Measurements from ENCODE around the gene IL4R. TPM values are rescaled to one million over a fixed set of nuclear protein-coding genes. Genes with fewer than 3 reads are reported as not detected.

Gene IL4R
- total and polyA plus RNA-seq, 4 donors: 15.5 to 61.9 (median 29.9) TPM

DNA sequence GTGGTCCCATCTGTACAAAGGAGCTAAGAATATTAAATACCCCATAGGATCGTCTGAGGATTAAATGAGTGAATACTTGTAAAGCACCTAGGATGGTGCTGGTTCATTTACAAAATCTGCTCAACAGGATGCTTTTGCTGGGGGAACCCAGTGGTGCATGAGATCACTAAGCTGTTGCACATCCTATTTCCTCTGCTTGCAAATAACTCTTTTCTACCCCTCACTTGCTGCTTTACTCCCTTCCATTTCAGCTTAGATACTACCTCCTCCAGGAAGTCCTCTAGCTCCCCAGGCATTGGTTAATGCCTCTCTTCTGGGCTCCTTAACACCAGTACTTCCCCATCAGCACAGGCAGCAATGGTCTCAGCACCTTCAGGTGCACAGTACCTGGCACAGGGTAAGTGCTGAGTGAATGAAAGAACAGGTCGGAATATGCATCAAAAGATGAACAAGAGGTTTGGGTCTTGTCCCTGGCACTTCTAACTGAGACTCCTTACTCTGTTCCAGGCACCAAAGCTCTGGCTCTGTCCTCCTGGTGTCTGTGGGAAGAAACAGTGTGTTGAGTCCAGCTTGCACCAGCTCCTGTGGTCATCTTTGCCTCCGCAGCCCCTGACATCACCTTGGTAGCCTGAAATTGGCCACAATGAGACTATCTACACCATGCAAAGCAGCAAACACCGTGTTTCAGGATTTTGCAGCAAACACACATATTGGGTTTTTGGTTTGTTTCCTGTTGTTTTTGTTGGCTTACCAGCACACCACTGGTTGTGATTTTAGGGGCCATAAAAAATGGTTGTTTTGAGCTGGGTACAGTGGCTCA, 64.1 kb downstream of the IL4R start:
- WGBS: 68% methylated on average over 4 of the region's 4 CpGs
- no peaks in the 10 kb centered on the region for H3K4me1 ChIP-seq (ENCODE audit: control insufficient read depth in 4 of 4, insufficient read depth in 4 of 4, low read length in 3 of 4)
- H3K9me3 ChIP-seq (ENCODE audit: control insufficient read depth in 4 of 4, low read length in 3 of 4): no peaks in the 10 kb centered on the region
- no peak for TF ChIP-seq RAD21 (IDR thresholded peaks at IDR 0.05)
- no peak overlapping the region for H3K9ac ChIP-seq (ENCODE audit: low read depth in 1 of 2, low read length in 2 of 2)
- H3K27me3 ChIP-seq (ENCODE audit: control insufficient read depth in 4 of 4, insufficient read depth in 4 of 4, low read length in 3 of 4): no peaks in the 10 kb centered on the region
- H3K27ac ChIP-seq (ENCODE audit: low read depth in 1 of 2, low read length in 2 of 2): no peak overlapping the region
- H3K36me3 ChIP-seq (ENCODE audit: control insufficient read depth in 4 of 4, insufficient read depth in 3 of 4, low read depth in 1 of 4, low read length in 3 of 4): no peaks in the 10 kb centered on the region
- H3K4me3 ChIP-seq (ENCODE audit: low read depth in 1 of 3, low read length in 3 of 3): no peak overlapping the region
- DNase-seq (ENCODE audit: low spot score): no peak

DNA sequence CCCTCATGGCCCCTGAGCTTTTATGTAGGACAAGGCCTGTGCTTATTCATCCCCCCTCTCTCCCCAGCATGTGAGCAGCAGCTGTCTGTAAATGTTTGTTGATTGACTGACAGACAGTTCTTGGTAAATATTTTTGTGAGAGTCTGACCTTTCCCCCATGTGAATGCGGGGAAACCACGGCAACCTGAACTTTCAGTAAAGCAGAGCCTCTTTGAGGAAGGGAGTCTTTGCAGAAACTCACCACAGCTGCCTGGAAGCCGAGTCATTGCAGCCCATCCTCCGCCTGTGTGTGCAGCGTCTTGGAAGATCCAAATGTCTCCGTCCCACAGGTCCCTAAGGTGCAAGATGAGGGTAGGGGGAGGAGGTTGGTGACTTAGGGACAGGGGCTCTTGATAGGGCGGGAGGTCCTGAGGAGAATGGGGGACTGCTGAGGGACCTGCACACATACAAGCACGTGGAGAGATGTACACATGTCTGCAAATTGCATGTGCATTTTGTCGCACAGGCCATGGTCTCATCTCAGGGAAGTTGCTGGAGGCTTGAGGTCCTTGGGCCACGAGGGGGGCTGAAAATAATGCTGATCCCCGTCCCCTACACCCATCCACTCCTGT, 65.2 kb downstream of the IL4R start:
- Histone ChIP-seq H3K4me3 (ENCODE audit: low read depth in 1 of 3, low read length in 3 of 3) (no peak overlapping the region), H3K36me3 (ENCODE audit: control insufficient read depth in 4 of 4, insufficient read depth in 3 of 4, low read depth in 1 of 4, low read length in 3 of 4) (no peaks in the 10 kb centered on the region), H3K27me3 (ENCODE audit: control insufficient read depth in 4 of 4, insufficient read depth in 4 of 4, low read length in 3 of 4) (no peaks in the 10 kb centered on the region), H3K27ac (ENCODE audit: low read depth in 1 of 2, low read length in 2 of 2) (no peak overlapping the region), H3K9ac (ENCODE audit: low read depth in 1 of 2, low read length in 2 of 2) (no peak overlapping the region), H3K9me3 (ENCODE audit: control insufficient read depth in 4 of 4, low read length in 3 of 4) (no peaks in the 10 kb centered on the region), H3K4me1 (ENCODE audit: control insufficient read depth in 4 of 4, insufficient read depth in 4 of 4, low read length in 3 of 4) (no peaks in the 10 kb centered on the region)
- DNase-seq (ENCODE audit: low spot score): no peak
- 59% methylated on average over 11 of the region's 11 CpGs for WGBS
- no peak for TF ChIP-seq ATF3 (IDR thresholded peaks at IDR 0.05)
- TF ChIP-seq HNF4G (IDR thresholded peaks at IDR 0.05): no peak
- TF ChIP-seq JUND (IDR thresholded peaks at IDR 0.05): no peak

- H3K36me3 ChIP-seq (ENCODE audit: control insufficient read depth in 4 of 4, insufficient read depth in 3 of 4, low read depth in 1 of 4, low read length in 3 of 4): no peaks in the 10 kb centered on the region
- no peaks in the 10 kb centered on the region for H3K27me3 ChIP-seq (ENCODE audit: control insufficient read depth in 4 of 4, insufficient read depth in 4 of 4, low read length in 3 of 4)
- no peak overlapping the region for H3K4me3 ChIP-seq (ENCODE audit: low read depth in 1 of 3, low read length in 3 of 3)
- no peak for TF ChIP-seq CTCF (IDR thresholded peaks at IDR 0.05; ENCODE audit: low read depth, low read length, missing input control)
- no peak for TF ChIP-seq RAD21 (IDR thresholded peaks at IDR 0.05)
- no peak for TF ChIP-seq MAX (IDR thresholded peaks at IDR 0.05)
- no peak for TF ChIP-seq EGR1 (IDR thresholded peaks at IDR 0.05; ENCODE audit: low read depth in 2 of 2)
- no peak for TF ChIP-seq GABPA (IDR thresholded peaks at IDR 0.05 in 1 of 2, conservative IDR thresholded peaks at IDR 0.05 in 1 of 2)
- TF ChIP-seq SP1 (IDR thresholded peaks at IDR 0.05): no peak
- no peak for TF ChIP-seq ATF3 (IDR thresholded peaks at IDR 0.05)
- no peak for TF ChIP-seq FOXA1 (IDR thresholded peaks at IDR 0.05)
- TF ChIP-seq ZBTB33 (IDR thresholded peaks at IDR 0.05): no peak
- TF ChIP-seq REST (IDR thresholded peaks at IDR 0.05): no peak
- TF ChIP-seq YY1 (IDR thresholded peaks at IDR 0.05): no peak
- no peak for TF ChIP-seq HNF4A (conservative IDR thresholded peaks at IDR 0.05)
- TF ChIP-seq HNF4G (IDR thresholded peaks at IDR 0.05): no peak
- TF ChIP-seq TAF1 (conservative IDR thresholded peaks at IDR 0.05): no peak
- TF ChIP-seq JUND (IDR thresholded peaks at IDR 0.05): no peak
- no peak for TF ChIP-seq RXRA (IDR thresholded peaks at IDR 0.05)
- no peak for TF ChIP-seq FOXA2 (IDR thresholded peaks at IDR 0.05)
- TF ChIP-seq NR2F2 (IDR thresholded peaks at IDR 0.05): no peak
- WGBS: 91% methylated on average over 9 of the region's 9 CpGs
- no peak overlapping the region for H3K9ac ChIP-seq (ENCODE audit: low read depth in 1 of 2, low read length in 2 of 2)
- no peaks in the 10 kb centered on the region for H3K4me1 ChIP-seq (ENCODE audit: control insufficient read depth in 4 of 4, insufficient read depth in 4 of 4, low read length in 3 of 4)
- DNase-seq (ENCODE audit: low spot score): no peak
- H3K9me3 ChIP-seq (ENCODE audit: control insufficient read depth in 4 of 4, low read length in 3 of 4): peaks cover 0 to 4% (median 0%) of the 10 kb centered on the region in 4 donors
- no peak overlapping the region for H3K27ac ChIP-seq (ENCODE audit: low read depth in 1 of 2, low read length in 2 of 2)
These were observed 66.1 kb downstream of the IL4R start for GRCh38 chr16:27379919-27380318.
